ENCODE data around the gene KLHL3.

The KLHL3 gene

GRCh38 chr5:137630216-137630971, 105.5 kb downstream of the KLHL3 start:
- Mint-ChIP-seq H3K27ac (no peak overlapping the region), H3K36me3 (no peaks in the 10 kb centered on the region), H3K9me3 (ENCODE audit: low read depth) (no peaks in the 10 kb centered on the region), H3K4me3 (no peak overlapping the region), H3K4me1 (ENCODE audit: low read depth) (no peaks in the 10 kb centered on the region), H3K27me3 (no peaks in the 10 kb centered on the region)

GRCh38 chr5:137629646-137630045, 106.2 kb downstream of the KLHL3 start:
- Mint-ChIP-seq H3K27ac (no peak overlapping the region), H3K27me3 (no peaks in the 10 kb centered on the region), H3K36me3 (peaks cover 5% of the 10 kb centered on the region), H3K4me3 (no peak overlapping the region), H3K4me1 (ENCODE audit: low read depth) (no peaks in the 10 kb centered on the region), H3K9me3 (ENCODE audit: low read depth) (no peaks in the 10 kb centered on the region)

- Mint-ChIP-seq H3K4me1 (ENCODE audit: low read depth) (no peaks in the 10 kb centered on the region), H3K27me3 (no peaks in the 10 kb centered on the region), H3K4me3 (no peak overlapping the region), H3K36me3 (peaks cover 5% of the 10 kb centered on the region), H3K27ac (no peak overlapping the region), H3K9me3 (ENCODE audit: low read depth) (no peaks in the 10 kb centered on the region)
Measured at GRCh38 chr5:137627706-137628105, 108.2 kb downstream of the KLHL3 start.

GRCh38 chr5:137627293-137627692, 108.6 kb downstream of the KLHL3 start:
- H3K27me3 Mint-ChIP-seq: no peaks in the 10 kb centered on the region
- H3K4me1 Mint-ChIP-seq (ENCODE audit: low read depth): no peaks in the 10 kb centered on the region
- H3K27ac Mint-ChIP-seq: no peak overlapping the region
- H3K9me3 Mint-ChIP-seq (ENCODE audit: low read depth): no peaks in the 10 kb centered on the region
- peaks cover 5% of the 10 kb centered on the region for H3K36me3 Mint-ChIP-seq
- no peak overlapping the region for H3K4me3 Mint-ChIP-seq

GRCh38 chr5:137624786-137625349, 111.0 kb downstream of the KLHL3 start:
- H3K4me1 Mint-ChIP-seq (ENCODE audit: low read depth): no peaks in the 10 kb centered on the region
- no peaks in the 10 kb centered on the region for H3K27me3 Mint-ChIP-seq
- no peak overlapping the region for H3K27ac Mint-ChIP-seq
- H3K4me3 Mint-ChIP-seq: no peak overlapping the region
- H3K9me3 Mint-ChIP-seq (ENCODE audit: low read depth): no peaks in the 10 kb centered on the region
- peaks cover 5% of the 10 kb centered on the region for H3K36me3 Mint-ChIP-seq

GRCh38 chr5:137622850-137623249, 113.0 kb downstream of the KLHL3 start:
- H3K4me1 Mint-ChIP-seq (ENCODE audit: low read depth): no peaks in the 10 kb centered on the region
- no peaks in the 10 kb centered on the region for H3K9me3 Mint-ChIP-seq (ENCODE audit: low read depth)
- H3K4me3 Mint-ChIP-seq: no peak overlapping the region
- H3K27ac Mint-ChIP-seq: no peak overlapping the region
- H3K27me3 Mint-ChIP-seq: no peaks in the 10 kb centered on the region
- H3K36me3 Mint-ChIP-seq: peaks cover 7% of the 10 kb centered on the region

GRCh38 chr5:137621861-137622823, 113.7 kb downstream of the KLHL3 start:
- no peak overlapping the region for H3K27ac Mint-ChIP-seq
- no peak overlapping the region for H3K4me3 Mint-ChIP-seq
- no peaks in the 10 kb centered on the region for H3K4me1 Mint-ChIP-seq (ENCODE audit: low read depth)
- peaks cover 7% of the 10 kb centered on the region for H3K36me3 Mint-ChIP-seq
- H3K9me3 Mint-ChIP-seq (ENCODE audit: low read depth): no peaks in the 10 kb centered on the region
- no peaks in the 10 kb centered on the region for H3K27me3 Mint-ChIP-seq

GRCh38 chr5:137621306-137621705, 114.6 kb downstream of the KLHL3 start:
- H3K9me3 Mint-ChIP-seq (ENCODE audit: low read depth): no peaks in the 10 kb centered on the region
- H3K36me3 Mint-ChIP-seq: peaks cover 7% of the 10 kb centered on the region
- H3K27me3 Mint-ChIP-seq: no peaks in the 10 kb centered on the region
- no peak overlapping the region for H3K4me3 Mint-ChIP-seq
- H3K4me1 Mint-ChIP-seq (ENCODE audit: low read depth): no peaks in the 10 kb centered on the region
- no peak overlapping the region for H3K27ac Mint-ChIP-seq

GRCh38 chr5:137619191-137619870, 116.6 kb downstream of the KLHL3 start:
- Mint-ChIP-seq H3K4me1 (ENCODE audit: low read depth) (no peaks in the 10 kb centered on the region), H3K27ac (no peak overlapping the region), H3K9me3 (ENCODE audit: low read depth) (no peaks in the 10 kb centered on the region), H3K36me3 (peaks cover 2% of the 10 kb centered on the region), H3K4me3 (no peak overlapping the region), H3K27me3 (no peaks in the 10 kb centered on the region)

GRCh38 chr5:137618476-137618875, 117.4 kb downstream of the KLHL3 start:
- Mint-ChIP-seq H3K36me3 (peaks cover 2% of the 10 kb centered on the region), H3K27me3 (no peaks in the 10 kb centered on the region), H3K27ac (no peak overlapping the region), H3K4me1 (ENCODE audit: low read depth) (no peaks in the 10 kb centered on the region), H3K4me3 (no peak overlapping the region), H3K9me3 (ENCODE audit: low read depth) (no peaks in the 10 kb centered on the region)

GRCh38 chr5:137617528-137618205, 118.2 kb downstream of the KLHL3 start:
- no peaks in the 10 kb centered on the region for H3K4me1 Mint-ChIP-seq (ENCODE audit: low read depth)
- no peak overlapping the region for H3K27ac Mint-ChIP-seq
- H3K36me3 Mint-ChIP-seq: peaks cover 2% of the 10 kb centered on the region
- no peak overlapping the region for H3K4me3 Mint-ChIP-seq
- no peaks in the 10 kb centered on the region for H3K27me3 Mint-ChIP-seq
- H3K9me3 Mint-ChIP-seq (ENCODE audit: low read depth): no peaks in the 10 kb centered on the region

- Mint-ChIP-seq H3K27me3 (no peaks in the 10 kb centered on the region), H3K4me1 (ENCODE audit: low read depth) (no peaks in the 10 kb centered on the region), H3K4me3 (no peak overlapping the region), H3K27ac (no peak overlapping the region), H3K36me3 (peaks cover 2% of the 10 kb centered on the region), H3K9me3 (ENCODE audit: low read depth) (no peaks in the 10 kb centered on the region)
Measured at GRCh38 chr5:137616046-137616445, 119.8 kb downstream of the KLHL3 start.

- no peak overlapping the region for H3K4me3 Mint-ChIP-seq
- peaks cover 2% of the 10 kb centered on the region for H3K36me3 Mint-ChIP-seq
- H3K27me3 Mint-ChIP-seq: no peaks in the 10 kb centered on the region
- H3K27ac Mint-ChIP-seq: no peak overlapping the region
- no peaks in the 10 kb centered on the region for H3K9me3 Mint-ChIP-seq (ENCODE audit: low read depth)
- no peaks in the 10 kb centered on the region for H3K4me1 Mint-ChIP-seq (ENCODE audit: low read depth)
Measured at GRCh38 chr5:137615171-137615775, 120.6 kb downstream of the KLHL3 start.

Measured in activated naive CD8-positive, alpha-beta T cell (primary cell).